Skeletal muscle tissue (tissue), 4 donors: ENCODE measurements around the gene TRA2A. TPM values are rescaled to one million over a fixed set of nuclear protein-coding genes. Genes with fewer than 3 reads are reported as not detected.
"Not testable (repeated sequence)": the region's sequence is repeated elsewhere in the genome, so short reads cannot be mapped to it uniquely, and the experiment has no call there.

Source experiments
- H3K27ac ChIP-seq: one replicate; pipeline ENCODE4 v1.7.0; 2013; ENCODE audit warnings: mild to moderate bottlenecking, low read depth, low read length, inconsistent platforms
- H3K27me3 ChIP-seq, 3 donors: one replicate each; pipeline ENCODE4 v1.7.0; 2013; ENCODE audit warnings: low read length in 3 of 3; ENCODE audit not compliant: control insufficient read depth in 3 of 3, insufficient read depth in 3 of 3
- H3K36me3 ChIP-seq, 3 donors: one replicate each; pipeline ENCODE4 v1.7.0; 2013; ENCODE audit warnings: low read length in 3 of 3; ENCODE audit not compliant: control insufficient read depth in 3 of 3, insufficient read depth in 3 of 3
- H3K4me1 ChIP-seq, 3 donors: one replicate each; pipeline ENCODE4 v1.7.0; 2013; ENCODE audit warnings: low read length in 3 of 3, mild to moderate bottlenecking in 3 of 3; ENCODE audit not compliant: control insufficient read depth in 3 of 3, insufficient read depth in 3 of 3
- H3K4me3 ChIP-seq, 3 donors: one replicate each; pipeline ENCODE4 v1.7.0; 2013; ENCODE audit warnings: low read length in 3 of 3
- H3K9ac ChIP-seq, 3 donors: one replicate each; pipeline ENCODE4 v1.7.0; 2013; ENCODE audit warnings: low read length in 3 of 3, mild to moderate bottlenecking in 3 of 3, moderate library complexity in 2 of 3, low read depth in 1 of 3
- H3K9me3 ChIP-seq, 3 donors: one replicate each; pipeline ENCODE4 v1.7.0; 2013; ENCODE audit warnings: low read length in 3 of 3; ENCODE audit not compliant: control insufficient read depth in 3 of 3
- total RNA-seq: library from RNA; depleted of rRNA; stranded (reverse); fragments of >200 nt; gene quantifications from one replicate; pipeline ENCODE4 v1.2.3, GENCODE V29; 2014
- donor health status: Osteomylitis.

The TRA2A gene
- total RNA-seq, 1 donor from 2014 or later, result 33.9 TPM

DNA sequence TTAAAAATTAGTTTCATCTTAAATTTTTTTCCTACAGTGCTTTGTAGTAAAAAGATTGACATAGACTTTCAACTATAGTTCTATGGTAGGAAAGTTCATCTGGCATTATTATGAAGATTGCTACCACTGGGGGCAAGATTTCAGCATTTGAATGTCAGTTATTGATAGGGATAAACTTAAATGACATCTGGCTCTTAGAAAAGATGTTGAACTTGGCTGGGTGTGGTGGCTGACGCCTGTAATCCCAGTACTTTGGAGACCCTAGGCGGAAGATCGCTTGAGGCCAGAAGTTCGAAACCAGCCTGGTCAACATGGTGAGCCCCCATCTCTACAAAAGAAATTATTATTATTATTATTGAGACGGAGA lies 1.4 kb upstream of the TRA2A start:
- peaks cover 0 to 6% (median 0%) of the 10 kb centered on the region in 3 donors for H3K36me3 ChIP-seq
- H3K9me3 ChIP-seq, result no peaks in the 10 kb centered on the region
- H3K4me3 ChIP-seq, result no peak overlapping the region
- H3K9ac ChIP-seq, result no peak overlapping the region
- H3K27me3 ChIP-seq, result no peaks in the 10 kb centered on the region
- H3K27ac ChIP-seq, result no peak overlapping the region
- peaks cover 0 to 10% (median 9%) of the 10 kb centered on the region in 3 donors for H3K4me1 ChIP-seq

DNA sequence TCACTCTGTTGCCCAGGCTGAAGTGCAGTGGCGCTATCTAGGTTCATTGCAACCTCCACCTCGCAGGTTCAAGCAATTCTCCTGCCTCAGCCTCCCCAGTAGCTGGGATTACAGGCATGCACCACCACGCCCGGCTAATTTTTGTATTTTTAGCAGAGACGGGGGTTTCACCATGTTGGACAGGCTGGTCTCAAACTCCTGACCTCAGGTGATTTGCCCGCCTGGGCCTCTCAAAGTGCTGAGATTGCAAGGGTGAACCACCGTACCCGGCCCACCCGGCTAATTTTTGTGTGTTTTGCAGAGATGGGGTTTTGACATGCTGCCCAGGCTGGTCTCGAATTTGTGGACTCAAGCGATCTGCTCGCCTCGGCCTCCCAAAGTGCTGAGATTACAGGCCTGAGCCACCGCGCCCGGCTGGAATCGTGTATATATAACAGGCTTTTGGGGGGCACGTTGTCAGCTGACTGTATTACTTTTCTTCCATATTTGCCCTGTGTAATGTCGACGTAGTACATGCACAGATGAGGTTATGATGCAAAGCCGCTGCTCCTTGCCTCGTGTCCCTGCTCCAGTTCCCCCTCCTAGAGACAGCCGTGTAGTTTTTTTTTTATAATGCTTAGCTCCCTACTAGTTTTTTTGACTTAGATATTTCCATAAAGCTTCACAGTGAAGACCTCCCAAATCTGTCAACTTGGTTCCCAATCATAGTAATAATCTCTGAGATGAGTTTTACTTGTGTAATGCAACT lies 883 bp upstream of the TRA2A start:
- peak overlapping the region; percentile 95 to 100 (median 99) for H3K9ac ChIP-seq

DNA sequence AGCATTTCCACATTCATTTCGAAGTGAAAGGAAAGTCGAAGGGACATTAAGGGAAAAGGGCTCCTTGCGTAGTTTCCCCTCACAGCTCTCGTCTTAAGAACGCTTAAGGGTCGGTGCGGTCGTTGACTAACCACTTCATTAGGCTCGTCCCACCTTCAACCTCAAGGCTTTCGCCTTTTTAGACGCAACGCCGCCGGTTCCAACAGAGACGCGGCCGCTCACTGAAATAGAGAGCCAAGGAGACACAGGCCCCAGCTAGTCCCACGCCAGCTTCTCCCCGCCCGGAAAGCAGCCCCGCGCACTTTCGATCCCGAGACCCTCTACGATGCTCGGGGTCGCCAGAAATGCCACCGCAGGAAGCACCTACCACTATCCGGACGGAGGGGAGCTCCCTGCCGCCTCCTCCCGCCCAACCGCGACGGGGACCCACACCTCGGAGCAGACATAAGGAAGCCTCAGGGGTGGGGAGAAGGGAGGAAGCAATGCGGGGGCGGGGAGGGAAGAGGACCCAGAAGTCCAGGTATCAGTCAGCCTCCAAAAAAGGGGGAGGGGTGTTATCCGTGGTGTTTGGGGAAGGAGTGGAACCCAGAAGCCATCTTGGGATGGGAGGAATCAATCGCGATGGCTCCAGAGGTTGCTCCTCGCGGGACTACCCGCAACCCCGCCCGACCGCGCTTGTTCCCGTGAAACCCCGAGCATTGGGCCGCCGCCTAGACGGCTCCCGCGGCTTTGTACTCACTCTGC lies 559 bp downstream of the TRA2A start:
- peak overlapping the region; percentile 98 to 100 (median 99) for H3K9ac ChIP-seq
- peaks cover 4 to 10% (median 9%) of the 10 kb centered on the region in 3 donors for H3K4me1 ChIP-seq
- peaks cover 0 to 6% (median 0%) of the 10 kb centered on the region in 3 donors for H3K36me3 ChIP-seq
- peak overlapping the region; percentile 93 to 97 (median 95) for H3K4me3 ChIP-seq
- H3K27me3 ChIP-seq, result no peaks in the 10 kb centered on the region
- peak overlapping the region; percentile 99 for H3K27ac ChIP-seq
- H3K9me3 ChIP-seq, result no peaks in the 10 kb centered on the region

More for the DNA sequence above, 883 bp upstream of the TRA2A start:
- Histone ChIP-seq H3K4me1 (peaks cover 4 to 10% (median 9%) of the 10 kb centered on the region in 3 donors), H3K27me3 (no peaks in the 10 kb centered on the region), H3K36me3 (peaks cover 0 to 6% (median 0%) of the 10 kb centered on the region in 3 donors), H3K9me3 (no peaks in the 10 kb centered on the region), H3K4me3 (peak overlapping the region; percentile 93 to 97 (median 95)), H3K27ac (peak overlapping the region; percentile 99)

DNA sequence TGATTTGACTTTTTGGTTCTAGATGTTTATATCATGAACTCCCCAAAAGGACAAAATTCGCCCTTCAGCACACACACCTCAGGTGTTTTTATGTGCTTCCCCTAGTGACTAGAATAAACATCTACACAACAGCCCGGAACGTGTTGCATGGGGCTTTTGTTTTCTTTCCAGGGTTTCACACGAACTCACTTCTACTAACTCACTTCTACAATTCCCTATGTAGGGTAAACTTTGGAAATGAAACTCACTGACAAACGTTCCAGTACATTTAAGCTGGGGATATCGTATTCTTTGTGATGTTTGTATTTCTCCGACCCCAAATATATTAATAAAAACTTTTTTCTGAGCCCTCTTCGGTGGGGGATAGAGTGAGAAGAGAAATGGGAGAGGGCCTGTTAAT lies 1.4 kb downstream of the TRA2A start:
- Histone ChIP-seq H3K27ac (peak overlapping the region; percentile 99), H3K9me3 (no peaks in the 10 kb centered on the region), H3K36me3 (peaks cover 0 to 6% (median 0%) of the 10 kb centered on the region in 3 donors), H3K9ac (peak overlapping the region; percentile 98 to 100 (median 99)), H3K4me3 (peak overlapping the region; percentile 93 to 97 (median 95)), H3K4me1 (peaks cover 4 to 10% (median 9%) of the 10 kb centered on the region in 3 donors), H3K27me3 (no peaks in the 10 kb centered on the region)

DNA sequence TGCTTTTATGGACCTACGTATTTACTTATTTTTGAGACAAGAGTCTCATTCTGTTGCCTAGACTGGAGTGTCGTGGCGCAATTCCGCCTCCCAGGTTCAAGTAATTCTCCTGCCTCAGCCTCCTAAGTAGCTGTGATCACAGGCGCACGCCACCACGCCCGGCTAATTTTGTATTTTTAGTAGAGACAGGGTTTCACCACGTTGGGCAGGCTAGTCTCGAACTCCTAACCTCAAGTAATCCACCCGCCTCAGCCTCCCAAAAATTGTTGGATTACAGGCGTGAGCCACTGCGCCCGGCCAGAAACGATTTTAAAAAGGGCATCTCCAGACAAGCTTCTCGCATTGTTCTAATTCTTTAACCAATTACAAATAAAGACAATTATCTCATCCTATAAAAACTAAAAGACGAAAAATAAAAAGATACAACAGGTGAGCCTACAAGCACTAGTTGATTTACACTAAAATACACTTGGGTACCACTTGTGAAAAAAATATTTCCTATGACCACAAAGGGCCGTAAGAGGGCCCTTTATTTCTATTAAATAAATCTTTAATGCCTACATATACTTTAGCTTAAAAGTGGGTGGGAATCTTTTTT lies 2.4 kb downstream of the TRA2A start:
- Histone ChIP-seq H3K4me1 (peaks cover 4 to 10% (median 9%) of the 10 kb centered on the region in 3 donors), H3K4me3 (peak overlapping the region in 1 of 3 donors; percentile 97), H3K27me3 (no peaks in the 10 kb centered on the region), H3K9ac (no peak overlapping the region), H3K36me3 (peaks cover 0 to 6% (median 0%) of the 10 kb centered on the region in 3 donors), H3K27ac (no peak overlapping the region), H3K9me3 (no peaks in the 10 kb centered on the region)

DNA sequence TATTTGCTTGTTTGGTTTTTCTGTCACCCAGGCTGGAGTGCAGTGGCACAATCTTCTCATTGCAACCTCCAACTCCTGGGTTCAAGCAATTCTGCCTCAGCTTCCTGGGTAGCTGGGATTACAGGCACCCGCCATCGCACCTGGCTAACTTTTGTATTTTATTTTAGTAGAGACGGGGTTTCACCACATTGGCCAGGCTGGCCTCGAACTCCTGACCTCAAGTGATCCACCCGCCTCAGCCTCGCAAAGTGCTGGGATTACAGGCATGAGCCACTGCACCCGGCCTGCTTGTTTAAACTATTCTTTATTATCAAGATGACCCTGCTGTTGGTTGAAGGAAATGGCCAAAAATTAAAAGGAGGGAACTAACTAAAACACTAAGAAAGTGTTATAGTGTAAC lies 6.2 kb downstream of the TRA2A start:
- not testable (repeated sequence) for H3K27ac ChIP-seq, H3K4me3 ChIP-seq, H3K9ac ChIP-seq, H3K9me3 ChIP-seq, H3K4me1 ChIP-seq, H3K27me3 ChIP-seq
- H3K36me3 ChIP-seq, result peaks cover 6 to 11% (median 10%) of the 10 kb centered on the region in 3 donors

DNA sequence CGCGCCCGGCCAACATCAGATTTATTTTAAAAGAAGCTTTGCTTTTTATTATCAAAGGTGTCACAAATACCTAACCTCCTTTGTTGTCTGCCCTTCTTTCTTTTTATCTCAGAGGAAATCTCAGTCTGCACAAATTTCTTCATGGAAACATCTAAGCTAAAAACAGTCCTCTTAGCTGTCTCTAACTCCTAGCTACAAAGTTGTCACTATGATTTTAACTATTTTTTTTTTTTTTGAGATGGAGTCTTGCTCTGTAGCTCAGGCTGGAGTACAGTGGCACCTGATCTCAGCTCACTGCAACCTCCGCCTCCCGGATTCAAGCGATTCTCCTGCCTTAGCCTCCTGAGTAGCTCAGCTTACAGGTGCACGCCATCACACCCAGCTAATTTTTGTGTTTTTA lies 7.3 kb downstream of the TRA2A start:
- Histone ChIP-seq H3K27ac (no peak overlapping the region), H3K4me3 (no peak overlapping the region), H3K36me3 (peaks cover 12 to 15% (median 14%) of the 10 kb centered on the region in 3 donors), H3K9ac (no peak overlapping the region), H3K27me3 (no peaks in the 10 kb centered on the region), H3K4me1 (peaks cover 0 to 6% (median 4%) of the 10 kb centered on the region in 3 donors), H3K9me3 (no peaks in the 10 kb centered on the region)

DNA sequence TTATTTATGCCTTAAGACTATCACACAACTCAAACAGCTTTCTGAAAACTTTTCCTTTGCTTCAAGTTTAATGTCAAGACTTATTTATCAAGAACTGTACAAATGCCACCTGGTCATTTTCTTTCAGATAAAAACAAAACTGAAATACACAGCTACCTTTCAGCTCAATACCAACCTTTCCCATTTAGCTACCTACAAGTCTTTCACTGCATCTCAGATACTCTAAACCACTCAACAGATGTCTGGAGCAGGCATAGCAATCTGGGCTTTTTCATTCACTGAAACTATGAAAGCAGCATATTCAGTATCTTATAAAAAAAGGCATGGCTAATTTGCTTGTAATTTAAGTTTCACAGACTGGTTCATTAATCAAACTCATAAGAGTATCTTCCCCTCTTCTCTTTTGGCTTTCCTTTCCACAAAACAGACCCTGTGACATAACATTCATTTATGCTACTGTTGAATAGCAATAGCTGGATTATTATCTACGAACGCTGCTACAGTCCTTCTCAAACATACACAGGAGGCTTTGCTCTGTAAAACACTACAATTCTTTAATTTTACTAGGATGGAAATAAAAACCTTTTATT lies 8.2 kb downstream of the TRA2A start:
- Histone ChIP-seq H3K4me1 (peaks cover 0 to 4% (median 0%) of the 10 kb centered on the region in 3 donors), H3K9ac (no peak overlapping the region), H3K36me3 (peaks cover 16 to 19% (median 19%) of the 10 kb centered on the region in 3 donors), H3K4me3 (no peak overlapping the region), H3K9me3 (no peaks in the 10 kb centered on the region), H3K27ac (no peak overlapping the region), H3K27me3 (no peaks in the 10 kb centered on the region)

DNA sequence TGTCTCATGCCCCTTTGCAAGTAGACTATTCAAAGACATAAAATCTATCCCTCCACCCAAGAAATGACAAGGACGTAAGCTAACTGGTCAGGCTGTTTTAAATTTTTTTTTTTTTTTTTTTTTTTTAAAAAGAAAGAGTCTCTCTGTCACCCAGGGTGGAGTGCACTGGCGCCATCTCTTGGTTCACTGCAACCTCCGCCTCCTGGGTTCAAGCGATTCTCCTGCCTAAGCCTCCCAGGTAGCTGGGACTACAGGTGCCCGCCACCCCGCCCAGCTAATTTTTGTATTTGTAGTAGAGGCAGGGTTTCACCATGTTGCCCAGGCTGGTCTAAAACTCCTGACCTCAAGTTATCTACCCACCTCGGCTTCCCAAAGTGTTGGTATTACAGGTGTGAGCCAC lies 11.2 kb downstream of the TRA2A start:
- Histone ChIP-seq H3K4me1 (no peaks in the 10 kb centered on the region), H3K36me3 (peaks cover 35 to 36% (median 35%) of the 10 kb centered on the region in 3 donors), H3K4me3 (no peak overlapping the region), H3K9me3 (no peaks in the 10 kb centered on the region), H3K27me3 (no peaks in the 10 kb centered on the region), H3K27ac (no peak overlapping the region), H3K9ac (no peak overlapping the region)
